K562 (cell line): ENCODE results near the gene GP1BB. TPM values are rescaled to one million over a fixed set of nuclear protein-coding genes. Genes with fewer than 3 reads are reported as not detected.

Experiments
- ARID4B ChIP-seq: sonication (generic); formaldehyde crosslinking; IDR thresholded peaks from 2 replicates; pipeline ENCODE4 v1.8.0; 2022; ENCODE audit warnings: mild to moderate bottlenecking, missing genetic modification reagents
- ERF ChIP-seq: fragments of 450-650 bp; formaldehyde crosslinking; IDR thresholded peaks from 2 replicates; pipeline ENCODE4 v1.4.0; 2020; ENCODE audit warnings: mild to moderate bottlenecking, mixed read lengths
- KDM5B ChIP-seq: fragments of 200-600 bp; sonication (generic); IDR thresholded peaks from 2 replicates; pipeline ENCODE4 v1.6.1; 2012; ENCODE audit warnings: low read depth, mild to moderate bottlenecking, moderate library complexity, low read length, control low read depth, inconsistent platforms; ENCODE audit not compliant: insufficient replicate concordance
- NCOA2 ChIP-seq, 2 experiments: fragments of 450-650 bp; IDR thresholded peaks; 2 replicates each; pipeline ENCODE4 v1.6.1; 2018; ENCODE audit warnings: mild to moderate bottlenecking in 2 of 2, moderate library complexity in 1 of 2; ENCODE audit not compliant: partially characterized antibody in 2 of 2
- NFATC3 ChIP-seq: fragments of 450-650 bp; IDR thresholded peaks from 2 replicates; pipeline ENCODE4 v1.6.1; 2017; ENCODE audit warnings: mild to moderate bottlenecking
- TAL1 ChIP-seq: fragments of 450-650 bp; IDR thresholded peaks from 2 replicates; pipeline ENCODE4 v1.6.1; 2016; ENCODE audit warnings: mild to moderate bottlenecking
- ZFP36 ChIP-seq: fragments of 150-350 bp; IDR thresholded peaks from 2 replicates; pipeline ENCODE4 v1.6.1; 2018; ENCODE audit warnings: low read length, low read depth; ENCODE audit not compliant: partially characterized antibody
- ZNF121 ChIP-seq: sonication (generic); formaldehyde crosslinking; conservative IDR thresholded peaks from 2 replicates; pipeline ENCODE4 v1.8.0; 2022; ENCODE audit warnings: missing genetic modification reagents
- ZNF133 ChIP-seq: fragments of 250-450 bp; sonication (Bioruptor Pico); IDR thresholded peaks from 2 replicates; pipeline ENCODE4 v1.4.0; 2020; ENCODE audit warnings: mild to moderate bottlenecking
- ZNF274 ChIP-seq: IDR thresholded peaks from 2 replicates; pipeline ENCODE4 v1.6.1; 2011; ENCODE audit warnings: low read depth, mild to moderate bottlenecking, low read length, moderate library complexity, borderline replicate concordance
- ZNF384 ChIP-seq: IDR thresholded peaks from 2 replicates; pipeline ENCODE4 v1.6.1; 2012; ENCODE audit warnings: low read depth, low read length, improper control_type of control experiment
- ZNF695 ChIP-seq: fragments of 450-650 bp; formaldehyde crosslinking; IDR thresholded peaks from 2 replicates; pipeline ENCODE4 v1.4.0; 2020; ENCODE audit warnings: mild to moderate bottlenecking, moderate library complexity
- polyA plus RNA-seq, 8 experiments: library from polyadenylated mRNA; depleted of rRNA in 4 of 8; stranded (reverse) in 5 of 8; unstranded in 3 of 8; fragments of >200 nt; fragmentation: Nextera tagmentation in 2 of 8; fragmentation: Illumina TruSeq in 1 of 8; extraction: Ambion mirVana in 2 of 8; extraction: Trizol in 1 of 8; gene quantifications; 2 replicates each; pipeline versions ENCODE4 v1.2.1 to v1.2.3, GENCODE V29; 2011 to 2014; ENCODE audit warnings: inconsistent platforms in 1 of 8, missing spikeins in 1 of 8
- total RNA-seq, 7 experiments: library from RNA; depleted of rRNA in 6 of 7; stranded (reverse); fragments of >200 nt in 6 of 7; fragmentation: Illumina TruSeq in 2 of 7; extraction: Trizol in 2 of 7; gene quantifications; 2 replicates each; pipeline versions ENCODE4 v1.2.1 to v1.2.3, GENCODE V29; 2011 to 2021; ENCODE audit warnings: low replicate concordance in 1 of 7
- TF ChIP-seq, protein P1 (sequence below): fragments of 250-450 bp; sonication (Bioruptor Pico); IDR thresholded peaks from 2 replicates; pipeline ENCODE4 v1.5.0; 2021
- TF ChIP-seq, protein P2 (sequence below): sonication (generic); formaldehyde crosslinking; IDR thresholded peaks from 2 replicates; pipeline ENCODE4 v1.8.0; 2023; ENCODE audit warnings: mild to moderate bottlenecking, missing genetic modification reagents
- TF ChIP-seq, protein P3 (sequence below), 2 experiments: fragments of 450-650 bp; conservative IDR thresholded peaks; 2 replicates each; pipeline ENCODE4 v1.6.1; 2017; ENCODE audit warnings: mild to moderate bottlenecking in 2 of 2, moderate library complexity in 2 of 2
- TF ChIP-seq, protein P4 (sequence below): fragments of 450-650 bp; formaldehyde crosslinking; IDR thresholded peaks from 2 replicates; pipeline ENCODE4 v1.4.0; 2020; ENCODE audit warnings: mild to moderate bottlenecking

The GP1BB gene
- total and polyA plus RNA-seq, 9 of the 15 experiments (the other 6 are each of a cell fraction or from before 2014, with no cell fraction given): 0.69 to 162 (median 2.8) TPM

- no peak for TF ChIP-seq ARID4B (CRISPR knock-in tag)
- TF ChIP-seq ZNF274: no peak
- TF ChIP-seq, protein P1, sequence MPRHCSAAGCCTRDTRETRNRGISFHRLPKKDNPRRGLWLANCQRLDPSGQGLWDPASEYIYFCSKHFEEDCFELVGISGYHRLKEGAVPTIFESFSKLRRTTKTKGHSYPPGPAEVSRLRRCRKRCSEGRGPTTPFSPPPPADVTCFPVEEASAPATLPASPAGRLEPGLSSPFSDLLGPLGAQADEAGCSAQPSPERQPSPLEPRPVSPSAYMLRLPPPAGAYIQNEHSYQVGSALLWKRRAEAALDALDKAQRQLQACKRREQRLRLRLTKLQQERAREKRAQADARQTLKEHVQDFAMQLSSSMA: no peak
- peak; percentile 54 for TF ChIP-seq KDM5B
- TF ChIP-seq, protein P2, sequence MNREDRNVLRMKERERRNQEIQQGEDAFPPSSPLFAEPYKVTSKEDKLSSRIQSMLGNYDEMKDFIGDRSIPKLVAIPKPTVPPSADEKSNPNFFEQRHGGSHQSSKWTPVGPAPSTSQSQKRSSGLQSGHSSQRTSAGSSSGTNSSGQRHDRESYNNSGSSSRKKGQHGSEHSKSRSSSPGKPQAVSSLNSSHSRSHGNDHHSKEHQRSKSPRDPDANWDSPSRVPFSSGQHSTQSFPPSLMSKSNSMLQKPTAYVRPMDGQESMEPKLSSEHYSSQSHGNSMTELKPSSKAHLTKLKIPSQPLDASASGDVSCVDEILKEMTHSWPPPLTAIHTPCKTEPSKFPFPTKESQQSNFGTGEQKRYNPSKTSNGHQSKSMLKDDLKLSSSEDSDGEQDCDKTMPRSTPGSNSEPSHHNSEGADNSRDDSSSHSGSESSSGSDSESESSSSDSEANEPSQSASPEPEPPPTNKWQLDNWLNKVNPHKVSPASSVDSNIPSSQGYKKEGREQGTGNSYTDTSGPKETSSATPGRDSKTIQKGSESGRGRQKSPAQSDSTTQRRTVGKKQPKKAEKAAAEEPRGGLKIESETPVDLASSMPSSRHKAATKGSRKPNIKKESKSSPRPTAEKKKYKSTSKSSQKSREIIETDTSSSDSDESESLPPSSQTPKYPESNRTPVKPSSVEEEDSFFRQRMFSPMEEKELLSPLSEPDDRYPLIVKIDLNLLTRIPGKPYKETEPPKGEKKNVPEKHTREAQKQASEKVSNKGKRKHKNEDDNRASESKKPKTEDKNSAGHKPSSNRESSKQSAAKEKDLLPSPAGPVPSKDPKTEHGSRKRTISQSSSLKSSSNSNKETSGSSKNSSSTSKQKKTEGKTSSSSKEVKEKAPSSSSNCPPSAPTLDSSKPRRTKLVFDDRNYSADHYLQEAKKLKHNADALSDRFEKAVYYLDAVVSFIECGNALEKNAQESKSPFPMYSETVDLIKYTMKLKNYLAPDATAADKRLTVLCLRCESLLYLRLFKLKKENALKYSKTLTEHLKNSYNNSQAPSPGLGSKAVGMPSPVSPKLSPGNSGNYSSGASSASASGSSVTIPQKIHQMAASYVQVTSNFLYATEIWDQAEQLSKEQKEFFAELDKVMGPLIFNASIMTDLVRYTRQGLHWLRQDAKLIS (CRISPR knock-in tag): no peak
- no peak for TF ChIP-seq ZNF121 (CRISPR knock-in tag)
- peak; percentile 93 for TF ChIP-seq ERF
- TF ChIP-seq, protein P3, sequence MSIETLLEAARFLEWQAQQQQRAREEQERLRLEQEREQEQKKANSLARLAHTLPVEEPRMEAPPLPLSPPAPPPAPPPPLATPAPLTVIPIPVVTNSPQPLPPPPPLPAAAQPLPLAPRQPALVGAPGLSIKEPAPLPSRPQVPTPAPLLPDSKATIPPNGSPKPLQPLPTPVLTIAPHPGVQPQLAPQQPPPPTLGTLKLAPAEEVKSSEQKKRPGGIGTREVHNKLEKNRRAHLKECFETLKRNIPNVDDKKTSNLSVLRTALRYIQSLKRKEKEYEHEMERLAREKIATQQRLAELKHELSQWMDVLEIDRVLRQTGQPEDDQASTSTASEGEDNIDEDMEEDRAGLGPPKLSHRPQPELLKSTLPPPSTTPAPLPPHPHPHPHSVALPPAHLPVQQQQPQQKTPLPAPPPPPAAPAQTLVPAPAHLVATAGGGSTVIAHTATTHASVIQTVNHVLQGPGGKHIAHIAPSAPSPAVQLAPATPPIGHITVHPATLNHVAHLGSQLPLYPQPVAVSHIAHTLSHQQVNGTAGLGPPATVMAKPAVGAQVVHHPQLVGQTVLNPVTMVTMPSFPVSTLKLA (conservative IDR thresholded peaks at IDR 0.05): no peak
- TF ChIP-seq, protein P4, sequence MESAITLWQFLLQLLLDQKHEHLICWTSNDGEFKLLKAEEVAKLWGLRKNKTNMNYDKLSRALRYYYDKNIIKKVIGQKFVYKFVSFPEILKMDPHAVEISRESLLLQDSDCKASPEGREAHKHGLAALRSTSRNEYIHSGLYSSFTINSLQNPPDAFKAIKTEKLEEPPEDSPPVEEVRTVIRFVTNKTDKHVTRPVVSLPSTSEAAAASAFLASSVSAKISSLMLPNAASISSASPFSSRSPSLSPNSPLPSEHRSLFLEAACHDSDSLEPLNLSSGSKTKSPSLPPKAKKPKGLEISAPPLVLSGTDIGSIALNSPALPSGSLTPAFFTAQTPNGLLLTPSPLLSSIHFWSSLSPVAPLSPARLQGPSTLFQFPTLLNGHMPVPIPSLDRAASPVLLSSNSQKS: no peak
- TF ChIP-seq ZNF133 (CRISPR knock-in tag): no peak
- no peak for TF ChIP-seq ZNF695 (CRISPR knock-in tag)
- TF ChIP-seq NCOA2 (IDR thresholded peaks at IDR 0.05; ENCODE audit: partially characterized antibody in 2 of 2): no peak
- no peak for TF ChIP-seq ZFP36
- TF ChIP-seq TAL1: no peak
- no peak for TF ChIP-seq NFATC3
- peak; percentile 69 for TF ChIP-seq ZNF384
These were observed 7.5 kb downstream of the GP1BB start (continued) for GRCh38 chr22:19730655-19731360.
